Lung (tissue), 12 donors: ENCODE data around the gene PRSS16. TPM values are rescaled to one million over a fixed set of nuclear protein-coding genes. Genes with fewer than 3 reads are reported as not detected.
"Not testable (repeated sequence)": the region's sequence is repeated elsewhere in the genome, so short reads cannot be mapped to it uniquely, and the experiment has no call there.

Source experiments
- ATAC-seq: fragments of 200-7000 bp; cut with Tn5 transposase; one replicate; pipeline ENCODE4 v1.9.1; 2020; ENCODE audit warnings: moderate number of reproducible peaks; ENCODE audit not compliant: insufficient read depth, low FRiP score
- DNase-seq, 3 donors: peaks; one replicate each; pipeline ENCODE4 v3.0.0-alpha.2; 2013 to 2017
- H3K27ac ChIP-seq, 2 donors: one replicate each; pipeline ENCODE4 v1.5.1; 2013; ENCODE audit warnings: mild to moderate bottlenecking in 2 of 2, moderate library complexity in 2 of 2, control low read depth in 1 of 2, inconsistent platforms in 1 of 2, low read depth in 1 of 2, low read length in 1 of 2
- H3K27me3 ChIP-seq, 3 donors: one replicate each; pipeline ENCODE4 v1.5.1; 2013; ENCODE audit warnings: low read length in 2 of 3; ENCODE audit not compliant: control insufficient read depth in 3 of 3, insufficient read depth in 3 of 3
- H3K36me3 ChIP-seq, 4 donors: one replicate each; pipeline ENCODE4 v1.5.1; 2013; ENCODE audit warnings: low read length in 4 of 4, mild to moderate bottlenecking in 1 of 4, moderate library complexity in 1 of 4; ENCODE audit not compliant: control insufficient read depth in 4 of 4, insufficient read depth in 4 of 4
- H3K4me1 ChIP-seq, 5 donors: one replicate each; pipeline ENCODE4 v1.5.1; 2013; ENCODE audit warnings: low read length in 5 of 5, mild to moderate bottlenecking in 2 of 5, moderate library complexity in 1 of 5; ENCODE audit not compliant: control insufficient read depth in 5 of 5, insufficient read depth in 5 of 5
- H3K4me3 ChIP-seq: one replicate; pipeline ENCODE4 v1.5.1; 2013; ENCODE audit warnings: mild to moderate bottlenecking, control low read depth, moderate library complexity
- H3K9ac ChIP-seq, 2 donors: one replicate each; pipeline ENCODE4 v1.5.1; 2013; ENCODE audit warnings: low read length in 2 of 2, control low read depth in 1 of 2; ENCODE audit not compliant: insufficient read depth in 1 of 2
- H3K9me3 ChIP-seq, 4 donors: one replicate each; pipeline ENCODE4 v1.5.1; 2013; ENCODE audit warnings: low read length in 3 of 4, mild to moderate bottlenecking in 1 of 4, moderate library complexity in 1 of 4; ENCODE audit not compliant: control insufficient read depth in 4 of 4, insufficient read depth in 3 of 4
- CTCF ChIP-seq: IDR thresholded peaks from 2 replicates; pipeline ENCODE4 v1.5.1; 2012; ENCODE audit warnings: mild to moderate bottlenecking; ENCODE audit errors: control extremely low read depth, extremely low read depth
- WGBS, 2 donors: extraction: QIAGEN DNeasy Blood & Tissue Kit; methylation state at CpG; one replicate each; pipeline ENCODE4 v1.1.7; 2013; 5-methylcytosine and 5-hydroxymethylcytosine counted together
- polyA plus RNA-seq, 2 donors: library from polyadenylated mRNA; stranded (reverse); fragments of 200-250 nt; gene quantifications; one replicate each; pipeline ENCODE4 v1.2.1, GENCODE V29; 2013
- total RNA-seq, 2 donors: library from RNA; depleted of rRNA in 1 of 2; stranded (reverse); fragments of >200 nt in 1 of 2; gene quantifications; one replicate each; pipeline ENCODE4 v1.2.1, GENCODE V29; 2014 to 2021
- donor health status: control.
- donor health status: control.
- donor health status: Bipolar disorder and iron deficiency.
- donor health status: healthy.
- donor health status: DM: yes; HTN: yes; CAD: no.

The PRSS16 gene
- total and polyA plus RNA-seq, 4 donors, result 3.2 to 18.0 (median 10.6) TPM

DNA sequence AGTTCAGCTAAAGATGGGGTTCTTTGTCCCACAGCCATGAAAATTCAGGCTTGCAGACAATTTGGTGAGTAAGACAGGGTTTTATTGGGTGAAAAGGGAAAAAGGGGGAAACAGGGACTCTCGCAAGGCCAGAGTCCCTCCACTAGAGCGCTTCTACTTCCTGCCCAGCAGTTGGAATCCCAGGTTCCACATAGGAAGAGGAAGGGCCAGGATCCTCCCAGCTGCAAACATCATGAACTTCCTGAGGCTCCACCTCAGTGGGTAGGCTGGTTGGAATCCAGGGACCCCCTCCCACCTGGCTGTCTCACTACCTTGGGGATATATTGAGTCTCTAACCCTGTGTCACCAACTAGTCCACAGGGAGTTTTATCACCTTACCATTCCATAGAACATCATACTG, 39.5 kb upstream of the PRSS16 start:
- no peak overlapping the region for H3K9ac ChIP-seq

DNA sequence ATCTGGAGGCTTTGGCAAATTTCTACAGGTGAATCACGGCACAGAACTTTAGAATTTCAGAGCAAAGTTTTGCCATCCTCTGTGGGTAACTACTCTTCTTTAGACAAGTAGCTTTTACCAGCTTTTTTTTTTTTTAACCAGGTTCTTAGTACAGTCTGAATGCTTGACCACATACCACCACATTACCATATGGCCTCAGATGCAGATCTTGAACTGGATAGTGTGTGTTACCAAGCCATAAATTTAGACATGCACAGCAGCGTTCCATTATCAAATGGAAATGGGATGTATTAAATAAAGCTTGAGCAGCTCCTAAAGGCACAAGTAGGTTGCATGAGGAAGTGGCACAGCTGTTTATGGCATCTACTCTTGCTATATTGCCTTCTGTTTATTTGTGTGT, 38.3 kb upstream of the PRSS16 start:
- Histone ChIP-seq H3K4me3 (no peak overlapping the region), H3K36me3 (no peaks in the 10 kb centered on the region), H3K27ac (no peak overlapping the region), H3K9me3 (peaks cover 0 to 12% (median 0%) of the 10 kb centered on the region in 4 donors), H3K27me3 (peaks cover 0 to 40% (median 13%) of the 10 kb centered on the region in 3 donors), H3K9ac (no peak overlapping the region), H3K4me1 (peaks cover 0 to 1% (median 0%) of the 10 kb centered on the region in 5 donors)
- DNase-seq, result no peak
- WGBS, 2 donors, result 53 to 67% methylated on average over 2 of the region's 2 CpGs
- ATAC-seq, result no peak
- no peak for TF ChIP-seq CTCF

More for the DNA sequence above, 39.5 kb upstream of the PRSS16 start:
- 87 to 90% methylated on average over 2 of the region's 2 CpGs for WGBS, 2 donors
- no peak for DNase-seq
- no peak overlapping the region for H3K27ac ChIP-seq
- TF ChIP-seq CTCF, result no peak
- peaks cover 0 to 1% (median 0%) of the 10 kb centered on the region in 5 donors for H3K4me1 ChIP-seq
- no peak for ATAC-seq
- peaks cover 0 to 9% (median 0%) of the 10 kb centered on the region in 4 donors for H3K9me3 ChIP-seq
- no peak overlapping the region for H3K4me3 ChIP-seq
- no peaks in the 10 kb centered on the region for H3K36me3 ChIP-seq
- H3K27me3 ChIP-seq, result peaks cover 0 to 35% (median 7%) of the 10 kb centered on the region in 3 donors

DNA sequence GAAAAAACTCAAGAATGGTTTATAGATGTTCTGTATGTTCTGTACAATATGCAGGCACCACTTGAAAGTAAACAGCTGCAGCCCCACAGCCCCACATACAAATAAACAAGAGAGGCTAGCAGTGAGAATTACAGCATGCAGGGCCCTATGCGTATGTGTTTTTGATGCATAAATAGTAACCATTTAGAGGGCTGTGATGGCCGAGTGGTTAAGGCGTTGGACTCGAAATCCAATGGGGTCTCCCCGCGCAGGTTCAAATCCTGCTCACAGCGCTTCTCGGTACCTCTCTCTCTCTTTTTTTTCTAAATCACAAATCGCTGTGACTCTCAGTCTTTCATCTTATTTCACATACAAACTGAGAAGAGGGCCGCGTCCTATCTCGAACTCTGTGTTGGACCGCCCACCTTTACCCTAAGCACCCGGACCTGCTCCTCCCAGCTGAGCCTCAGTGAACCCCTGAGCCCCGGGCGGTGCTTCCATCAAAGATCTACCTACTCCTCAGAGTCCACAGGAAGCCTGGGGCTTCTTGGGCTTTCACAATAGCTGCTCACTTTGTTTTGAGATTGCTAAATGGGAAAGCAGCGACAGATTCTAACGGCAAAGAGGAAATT, 37.7 kb upstream of the PRSS16 start:
- TF ChIP-seq CTCF, result no peak
- H3K9ac ChIP-seq, result no peak overlapping the region
- peaks cover 0 to 1% (median 0%) of the 10 kb centered on the region in 5 donors for H3K4me1 ChIP-seq
- H3K27me3 ChIP-seq, result peaks cover 0 to 44% (median 17%) of the 10 kb centered on the region in 3 donors
- no peak for ATAC-seq
- peaks cover 0 to 12% (median 0%) of the 10 kb centered on the region in 4 donors for H3K9me3 ChIP-seq
- H3K4me3 ChIP-seq, result no peak overlapping the region
- DNase-seq, result peak in 1 of 3 donors; percentile 7
- H3K36me3 ChIP-seq, result no peaks in the 10 kb centered on the region
- no peak overlapping the region for H3K27ac ChIP-seq
- 75 to 77% methylated on average over 18 of the region's 18 CpGs for WGBS, 2 donors

DNA sequence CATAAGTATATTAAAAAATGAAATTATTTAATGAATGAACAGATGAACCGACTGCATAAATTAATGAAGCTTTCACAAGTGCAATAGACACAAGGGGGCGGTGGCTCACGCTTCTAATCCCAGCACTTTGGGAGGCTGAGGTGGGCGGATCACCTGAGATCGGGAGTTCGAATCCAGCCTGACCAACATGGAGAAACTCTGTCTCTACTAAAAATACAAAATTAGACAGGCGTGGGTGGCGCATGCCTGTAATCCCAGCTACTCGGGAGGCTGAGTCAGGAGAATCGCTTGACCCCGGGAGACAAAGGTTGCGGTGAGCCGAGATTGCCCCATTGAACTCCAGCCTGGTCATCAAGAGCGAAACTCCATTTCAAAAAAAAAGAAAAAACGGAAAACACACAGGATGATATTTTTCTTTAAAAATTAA, 34.4 kb upstream of the PRSS16 start:
- not testable (repeated sequence) for H3K4me3 ChIP-seq, H3K36me3 ChIP-seq, DNase-seq, H3K9ac ChIP-seq, H3K27ac ChIP-seq, ATAC-seq, H3K4me1 ChIP-seq
- H3K9me3 ChIP-seq, result peaks cover 0 to 18% (median 0%) of the 10 kb centered on the region in 4 donors
- 84 to 85% methylated on average over 15 of the region's 15 CpGs for WGBS, 2 donors
- peaks cover 4 to 26% (median 10%) of the 10 kb centered on the region in 3 donors for H3K27me3 ChIP-seq
